ENCODE data around the gene ETV3L.

- TF ChIP-seq POLR2AphosphoS5 (IDR thresholded peaks at IDR 0.05; ENCODE audit: low read depth, low read length), result no peak
- no peak for TF ChIP-seq POLR2A (IDR thresholded peaks at IDR 0.05; ENCODE audit: low read depth, low read length)
- no peak for TF ChIP-seq TAF1 (IDR thresholded peaks at IDR 0.05; ENCODE audit: borderline replicate concordance, low read depth, low read length)
Observed at GRCh38 chr1:157137408-157138219, 38.0 kb upstream of the ETV3L start.
